Ramos (cell line): Measurements from ENCODE around the gene FALEC.

ENCODE experiments used
- in situ Hi-C: fragments of 300-500 bp; cut with MboI; formaldehyde crosslinking; loops from one replicate; pipeline ENCODE4 v1.14.3; 2022; ENCODE audit warnings: low sequenced_read_pairs; ENCODE audit not compliant: unreplicated experiment

Gene FALEC

DNA sequence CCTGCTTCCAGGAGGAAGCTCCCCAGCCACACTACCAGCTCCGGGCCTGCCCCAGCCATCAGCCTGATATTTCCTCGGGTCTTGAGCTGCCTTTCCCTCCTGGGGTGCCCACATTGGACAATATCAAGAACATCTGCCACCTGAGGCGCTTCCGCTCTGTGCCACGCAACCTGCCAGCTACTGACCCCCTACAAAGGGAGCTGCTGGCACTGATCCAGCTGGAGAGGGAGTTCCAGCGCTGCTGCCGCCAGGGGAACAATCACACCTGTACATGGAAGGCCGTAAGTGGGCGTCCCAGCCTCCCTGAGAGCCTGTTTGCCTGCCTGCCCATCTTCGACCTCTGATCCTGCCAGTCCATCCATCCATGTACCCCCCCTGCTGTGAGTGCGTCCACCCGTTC is 4.0 kb upstream of the FALEC start:
- in situ Hi-C loops = no loop called here

DNA sequence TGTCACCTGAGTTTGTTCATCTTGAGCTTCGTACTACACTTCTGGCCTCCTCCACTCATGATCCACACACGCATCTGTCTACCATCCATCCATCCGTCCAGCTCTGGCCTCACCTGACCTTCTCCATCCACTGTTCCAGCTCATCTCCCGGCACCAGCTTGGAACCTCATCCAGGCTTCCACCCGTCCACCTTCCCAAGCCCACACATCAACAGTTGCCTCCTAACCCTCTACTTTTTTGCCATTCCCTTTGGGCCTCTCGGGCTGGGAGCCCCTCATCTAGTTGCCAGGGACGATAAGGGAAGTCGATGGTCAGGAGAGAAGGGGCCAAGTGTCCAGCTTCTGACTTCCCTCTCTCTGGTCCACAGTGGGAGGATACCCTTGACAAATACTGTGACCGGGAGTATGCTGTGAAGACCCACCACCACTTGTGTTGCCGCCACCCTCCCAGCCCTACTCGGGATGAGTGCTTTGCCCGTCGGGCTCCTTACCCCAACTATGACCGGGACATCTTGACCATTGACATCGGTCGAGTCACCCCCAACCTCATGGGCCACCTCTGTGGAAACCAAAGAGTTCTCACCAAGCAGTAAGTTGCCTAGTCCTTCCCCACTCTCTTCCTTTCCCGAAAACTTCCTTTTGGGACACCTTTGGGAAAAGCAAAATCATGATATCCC is 3.4 kb upstream of the FALEC start:
- in situ Hi-C loops = no loop called here

DNA sequence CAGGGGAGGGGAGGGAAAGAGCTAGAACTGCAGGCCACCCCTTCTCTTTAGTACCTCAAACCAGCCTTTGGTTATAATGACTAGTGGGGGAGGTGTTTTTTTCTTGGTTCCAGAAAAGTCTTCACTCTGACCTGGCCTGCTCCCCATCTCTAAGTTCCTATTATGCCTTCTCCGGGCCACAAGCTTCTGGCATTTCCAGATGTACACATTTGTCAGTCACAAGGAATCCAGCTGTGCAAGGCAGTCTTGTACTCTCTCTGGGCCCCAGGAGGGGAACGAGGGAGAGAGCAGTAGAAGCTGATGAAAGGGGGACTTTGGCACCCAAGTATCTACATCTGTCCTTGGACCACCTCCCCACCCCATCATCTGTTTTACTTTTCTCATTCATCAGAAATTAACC is 2.7 kb upstream of the FALEC start:
- in situ Hi-C loops = no loop called here

DNA sequence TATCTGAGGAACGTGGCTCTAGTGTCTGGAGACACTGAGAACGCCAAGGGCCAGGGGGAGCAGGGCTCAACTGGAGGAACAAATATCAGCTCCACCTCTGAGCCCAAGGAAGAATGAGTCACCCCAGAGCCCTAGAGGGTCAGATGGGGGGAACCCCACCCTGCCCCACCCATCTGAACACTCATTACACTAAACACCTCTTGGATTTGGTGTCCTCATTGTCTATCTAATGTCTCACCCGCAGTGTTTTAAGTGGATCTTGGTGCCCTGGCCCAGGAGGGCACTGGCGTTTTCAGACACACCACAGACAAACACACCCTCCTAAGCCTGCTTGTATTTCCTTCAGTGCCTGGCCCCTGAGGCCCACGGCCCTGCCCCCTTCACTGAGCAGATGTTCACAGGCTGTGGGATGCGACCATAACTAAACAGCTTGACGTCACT is 2.2 kb upstream of the FALEC start:
- in situ Hi-C loops = no loop called here

DNA sequence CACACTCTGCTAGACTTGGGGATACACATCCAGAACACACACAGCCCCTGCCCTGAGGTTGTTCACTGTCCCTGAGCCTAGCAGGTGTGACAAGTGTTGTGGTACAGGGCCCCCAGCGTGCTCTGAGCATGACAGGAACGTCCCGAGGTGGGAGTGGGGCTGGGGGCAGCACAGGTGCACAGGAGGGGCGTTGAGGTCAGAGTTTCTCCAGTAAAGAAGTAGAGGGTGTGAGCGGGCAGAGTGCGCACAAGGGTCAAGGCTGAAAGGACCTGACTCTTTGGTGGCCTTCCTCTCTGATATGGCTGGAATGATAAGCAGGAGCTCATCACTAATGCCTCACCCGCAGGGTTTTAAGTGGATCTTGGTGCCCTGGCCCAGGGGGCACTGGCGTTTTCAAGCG is 1.3 kb upstream of the FALEC start:
- in situ Hi-C loops = no loop called here

DNA sequence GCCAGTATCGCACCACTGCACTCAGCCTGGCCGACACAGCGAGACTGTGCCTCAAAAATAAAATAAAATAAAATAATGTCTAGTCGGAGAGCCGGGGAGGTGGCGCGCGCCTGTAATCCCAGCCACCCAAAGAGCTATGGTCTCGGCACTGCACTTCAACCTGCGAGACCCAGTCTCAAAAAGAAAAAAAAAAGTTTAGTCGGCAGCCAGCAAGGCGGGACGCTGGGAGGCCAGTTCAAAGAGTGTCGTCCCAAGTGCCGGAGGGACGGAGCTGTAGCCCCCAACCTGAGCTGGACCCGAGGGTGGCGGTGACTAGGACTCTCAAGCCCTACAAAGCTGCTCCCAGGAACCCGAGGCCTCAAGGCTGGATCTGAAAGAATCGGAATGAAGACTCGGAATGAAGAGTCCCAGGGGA is 632 bp upstream of the FALEC start:
- in situ Hi-C loops = no loop called here

DNA sequence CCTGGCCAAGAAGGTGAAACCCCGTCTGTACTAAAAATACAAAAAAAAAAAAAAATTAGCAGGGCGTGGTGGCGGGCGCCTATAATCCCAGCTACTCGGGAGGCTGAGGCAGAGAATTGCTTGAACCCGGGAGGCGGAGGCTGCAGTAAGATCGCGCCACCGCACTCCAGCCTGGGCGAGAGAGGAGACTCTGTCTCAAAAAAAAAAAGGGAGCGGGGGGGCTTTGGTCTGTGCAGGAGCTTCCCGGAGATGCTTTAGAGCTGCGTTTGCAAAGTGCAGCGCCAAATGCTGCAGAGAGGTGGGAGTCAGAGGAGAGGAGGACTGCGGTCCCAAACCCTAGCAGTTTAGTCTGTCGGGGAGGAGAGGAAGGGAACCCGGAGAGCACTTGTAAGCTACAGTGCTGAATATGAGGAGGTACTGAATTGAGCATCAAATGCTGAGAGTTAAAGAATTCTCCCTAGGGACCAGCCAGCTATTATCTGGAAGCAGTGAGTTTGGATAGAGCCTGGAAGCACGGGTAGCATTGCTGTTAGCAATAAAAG is 569 bp downstream of the FALEC start:
- in situ Hi-C loops = no loop called here

DNA sequence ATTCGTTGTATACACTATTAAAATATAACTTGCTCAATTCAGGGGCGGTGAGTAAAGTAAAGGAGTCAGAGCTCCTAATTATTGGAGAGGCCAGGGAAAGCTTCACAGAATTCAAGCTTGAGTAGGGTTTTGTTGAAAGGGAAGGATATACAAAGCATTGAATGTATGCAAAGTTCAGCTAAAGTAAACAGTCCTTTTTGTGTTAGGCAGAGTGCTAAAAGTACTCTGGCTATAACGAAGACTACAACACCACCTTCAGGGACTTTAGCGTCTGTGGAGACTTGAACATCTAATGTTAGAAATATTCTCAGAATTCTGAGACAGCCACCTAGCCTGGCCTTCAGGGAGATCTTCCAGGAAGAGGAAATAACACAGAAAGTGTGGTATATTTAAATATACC is 1.1 kb downstream of the FALEC start:
- in situ Hi-C loops = no loop called here

DNA sequence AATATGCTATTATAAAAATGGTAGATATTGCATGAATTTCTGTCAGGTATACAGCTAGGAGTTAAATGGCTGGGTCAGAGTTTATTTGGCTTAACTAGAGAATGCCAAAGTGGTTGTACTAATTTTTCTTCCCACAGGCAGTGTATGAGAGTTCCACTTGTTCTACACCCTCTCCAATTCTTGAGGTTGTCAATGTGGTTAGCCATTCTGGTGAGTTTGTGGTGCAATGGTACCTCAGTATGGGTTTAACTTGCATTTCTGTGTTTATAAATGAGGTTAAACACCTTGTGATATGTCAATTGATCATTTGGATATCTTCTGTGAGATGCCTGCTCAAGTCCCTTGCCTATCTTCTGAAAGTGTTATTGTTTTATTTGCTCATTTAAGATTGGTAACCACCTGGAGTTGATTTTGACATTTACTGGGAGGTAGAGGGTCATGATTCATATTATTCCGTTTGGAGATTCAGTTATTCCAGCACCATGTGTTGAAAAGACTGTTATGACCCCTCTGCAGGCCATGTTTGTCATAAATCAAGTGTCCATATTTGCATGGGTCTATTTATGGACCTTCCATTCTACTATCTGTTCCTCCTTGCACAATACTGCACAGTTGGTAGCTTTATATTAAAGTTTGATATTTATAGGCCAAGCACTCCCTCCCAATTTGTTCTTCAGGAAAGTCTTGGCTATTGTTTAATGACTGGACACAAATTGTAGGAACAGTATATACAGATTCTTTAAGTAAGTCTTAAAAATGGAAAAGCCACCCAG is 5.8 kb downstream of the FALEC start:
- in situ Hi-C loops = no loop called here

DNA sequence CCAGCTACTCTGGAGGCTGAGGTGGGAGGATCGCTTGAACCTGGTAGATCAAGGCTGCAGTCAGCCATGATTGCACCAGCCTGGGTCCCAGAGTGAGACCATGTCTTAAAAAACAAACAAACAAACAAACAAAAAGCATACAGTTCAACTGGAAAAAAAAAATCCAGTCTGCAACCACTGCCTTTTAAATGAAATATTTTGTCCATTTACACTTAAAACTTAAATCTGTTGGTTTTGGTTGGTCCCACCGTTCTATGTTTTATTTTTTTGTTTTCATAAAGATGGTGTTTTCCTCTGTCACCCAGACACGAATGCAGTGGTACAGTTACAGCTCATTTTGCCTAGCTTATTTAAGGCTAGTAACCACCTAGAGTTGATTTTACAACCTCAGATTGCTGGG is 9.8 kb downstream of the FALEC start:
- in situ Hi-C loops = no loop called here

DNA sequence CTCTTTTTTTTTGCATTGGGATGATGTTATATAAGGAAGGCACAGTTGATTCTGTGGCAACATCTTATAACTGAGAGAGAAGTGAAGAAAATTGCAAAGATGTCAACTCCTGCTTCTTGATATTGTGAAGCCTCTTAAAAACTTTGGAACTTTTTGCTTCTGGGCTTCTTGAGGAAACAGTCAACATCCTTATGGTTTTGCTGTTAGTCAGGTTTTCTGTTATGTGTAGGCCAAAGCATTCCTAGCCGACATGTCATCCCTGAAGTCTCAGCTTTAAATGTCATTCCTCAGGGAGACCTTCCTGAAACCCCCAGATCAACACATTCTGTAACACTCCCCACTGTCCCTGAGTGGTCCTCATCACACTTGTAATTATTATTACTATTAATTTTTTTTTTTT is 12.6 kb downstream of the FALEC start:
- in situ Hi-C loops = no loop called here

DNA sequence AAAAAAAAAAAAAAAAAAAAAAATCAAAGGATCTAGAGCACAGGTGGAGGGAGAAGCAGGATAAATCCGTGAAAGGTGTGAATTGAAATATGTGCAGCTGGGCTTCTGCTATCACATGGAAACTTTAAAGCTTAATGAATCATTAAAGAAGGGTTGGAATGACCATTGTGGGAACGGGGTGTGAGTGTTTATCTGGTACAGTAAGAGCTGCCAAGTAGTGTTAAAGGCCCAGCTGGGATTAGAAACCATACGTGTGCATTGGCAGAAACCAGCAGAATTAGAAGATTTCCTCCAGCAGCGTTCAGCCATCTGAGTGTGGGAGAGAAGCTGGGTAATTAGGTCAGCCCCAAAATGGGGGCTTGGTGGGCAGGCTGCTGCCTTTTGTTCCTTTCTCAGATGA is 13.5 kb downstream of the FALEC start:
- in situ Hi-C loops = no loop called here

DNA sequence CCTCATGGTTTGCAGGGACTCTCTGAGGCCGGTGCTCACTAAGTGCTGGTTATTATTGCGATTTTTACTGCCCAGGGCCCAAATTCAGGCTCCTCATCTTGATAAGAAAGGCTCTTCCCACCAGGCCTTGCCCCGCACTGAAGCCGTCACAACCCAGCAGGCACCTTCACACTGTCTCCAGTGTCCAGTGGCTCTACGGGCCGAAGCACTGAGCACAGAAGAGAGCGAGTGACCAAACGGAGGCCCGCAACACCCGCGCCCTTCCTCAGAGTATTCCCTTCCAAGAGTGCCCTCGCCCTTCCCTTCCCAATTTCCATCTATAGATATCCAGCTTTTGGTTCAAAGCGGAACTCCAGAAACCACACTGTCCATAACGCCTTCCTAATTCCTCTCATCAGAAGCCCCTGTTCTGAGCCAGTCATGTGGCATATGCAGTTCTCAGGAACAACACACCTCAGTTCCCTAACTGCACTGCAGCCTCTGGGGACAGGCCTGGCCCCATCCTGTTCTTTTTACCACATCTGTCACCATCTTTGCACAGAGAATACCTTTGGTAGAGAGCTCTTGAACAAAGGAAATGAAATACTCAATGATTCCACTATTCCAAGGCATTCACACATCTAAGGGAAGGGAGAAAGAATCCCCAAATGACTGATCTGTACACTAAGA is 15.1 kb downstream of the FALEC start:
- in situ Hi-C loops = loop anchor here (5.0 kb wide), 1 partner anchor 68 kb away; no protein-coding TSS in a partner anchor

DNA sequence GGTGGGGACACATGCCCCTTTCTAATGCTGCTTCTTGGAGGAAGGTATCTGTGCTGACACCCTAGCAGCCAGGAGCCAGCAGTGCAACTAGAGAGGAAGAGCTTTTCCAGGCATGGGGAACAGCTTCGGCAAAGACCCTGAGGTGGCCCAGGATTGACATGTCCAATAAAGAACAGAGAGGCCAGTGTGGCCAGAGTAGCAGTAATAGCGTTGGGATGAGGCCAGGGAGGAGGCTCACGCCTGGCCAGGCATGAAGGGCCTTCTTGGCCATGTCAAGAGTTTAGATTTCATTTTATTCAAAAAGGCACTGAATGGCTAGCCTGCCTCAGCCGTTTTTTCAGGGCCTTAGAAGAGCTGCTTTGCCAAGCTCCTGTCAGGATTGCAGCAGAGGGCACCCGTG is 17.3 kb downstream of the FALEC start:
- in situ Hi-C loops = loop anchor here (5.0 kb wide), 1 partner anchor 71 kb away; no protein-coding TSS in a partner anchor

DNA sequence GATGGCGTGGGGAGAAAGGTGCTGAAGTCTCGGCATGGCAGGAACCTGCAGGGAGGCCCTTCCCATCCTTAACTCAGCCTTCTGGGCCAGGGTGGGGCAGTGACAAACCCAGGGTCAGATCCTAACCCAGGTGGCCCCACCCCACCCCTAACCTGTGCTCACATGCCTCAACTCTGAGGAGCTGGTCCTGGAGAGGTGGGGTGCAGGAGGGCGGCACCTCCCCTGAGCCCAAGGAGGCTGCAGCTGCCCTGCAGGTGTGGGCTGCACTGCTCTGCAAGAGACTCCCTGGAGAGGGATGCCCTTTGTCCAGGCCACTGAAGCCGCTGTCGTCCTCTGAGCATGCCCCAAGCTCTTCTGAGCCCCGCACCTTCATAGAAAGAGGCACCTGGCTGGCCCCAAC is 18.4 kb downstream of the FALEC start:
- in situ Hi-C loops = loop anchor here (5.0 kb wide), 1 partner anchor 72 kb away; no protein-coding TSS in a partner anchor

DNA sequence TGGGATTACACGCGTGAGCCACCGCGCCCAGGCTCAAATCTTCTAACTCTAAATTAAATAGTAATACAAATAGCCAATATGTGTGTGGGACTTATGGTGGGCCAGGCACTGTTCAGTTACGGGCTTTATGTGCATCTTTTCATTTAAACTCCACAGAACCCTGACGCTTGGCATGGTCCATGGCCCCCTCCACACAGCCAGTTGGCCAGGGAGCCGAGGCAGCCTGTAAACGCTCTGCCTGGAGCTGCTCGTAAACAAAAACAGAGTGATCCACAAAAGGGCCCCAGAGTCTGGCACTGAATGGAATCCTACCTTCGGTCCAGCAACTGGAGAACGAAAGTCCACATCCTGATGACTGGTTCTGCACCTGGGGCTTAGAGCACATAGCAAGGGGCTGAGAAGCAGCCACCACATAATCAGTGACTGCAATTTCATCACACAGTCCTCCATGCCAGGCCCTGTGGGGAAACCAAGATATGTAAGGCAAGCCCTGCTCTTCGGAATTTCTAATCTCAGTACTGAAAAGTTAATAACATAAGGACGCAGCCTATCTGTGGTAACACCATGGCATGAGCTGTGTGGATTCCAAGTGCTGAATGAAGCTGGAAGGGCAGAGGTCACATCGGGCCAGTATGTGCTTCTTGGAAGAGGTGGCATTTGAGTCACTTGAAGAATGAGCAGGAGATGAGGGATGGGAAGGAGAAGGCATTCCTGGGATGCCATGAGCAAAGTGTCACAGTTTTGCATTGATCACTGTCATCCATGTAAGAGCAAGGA is 20.1 kb downstream of the FALEC start:
- in situ Hi-C loops = no loop called here

DNA sequence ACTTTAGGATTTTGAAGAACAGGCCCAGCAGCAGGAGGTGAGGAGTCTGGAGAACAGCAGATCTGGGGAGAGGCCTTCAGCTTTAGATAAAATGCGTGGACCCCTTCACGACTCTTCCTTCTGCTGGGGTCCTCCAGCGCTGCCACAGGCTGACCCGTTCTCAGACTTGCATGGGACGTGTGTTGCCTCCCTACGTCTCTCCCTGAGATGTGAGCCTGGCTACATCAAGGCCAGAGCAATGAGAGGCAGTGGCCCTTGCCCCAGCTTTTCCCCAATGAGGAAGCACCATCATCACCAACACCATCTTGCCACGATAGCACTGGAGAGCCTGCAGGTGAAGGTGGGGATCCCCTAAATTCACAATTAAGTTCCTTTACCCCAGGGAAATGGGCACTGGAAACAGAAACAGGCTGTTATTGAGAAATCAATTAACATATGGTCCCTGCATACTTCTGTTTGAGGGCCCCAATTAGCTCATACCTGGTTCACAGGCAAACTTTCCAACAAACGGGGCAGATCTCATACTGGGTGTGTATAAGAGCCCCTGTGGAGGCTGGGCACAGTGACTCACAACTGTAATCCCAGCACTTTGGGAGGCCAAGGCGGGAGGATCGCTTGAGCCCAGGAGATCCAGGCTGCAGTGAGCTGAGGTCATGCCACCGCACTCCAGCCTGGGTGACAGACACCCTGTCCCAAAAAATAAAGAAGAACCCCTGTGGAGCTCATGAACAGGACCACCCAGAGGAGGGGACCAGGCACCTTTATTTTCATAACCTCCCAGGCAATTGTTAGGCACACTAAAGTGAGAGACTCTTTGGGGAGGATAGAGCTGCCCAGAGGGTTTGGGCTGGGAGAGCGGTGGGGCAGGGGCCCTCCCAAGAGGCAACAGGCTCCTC is 21.5 kb downstream of the FALEC start:
- in situ Hi-C loops = no loop called here

DNA sequence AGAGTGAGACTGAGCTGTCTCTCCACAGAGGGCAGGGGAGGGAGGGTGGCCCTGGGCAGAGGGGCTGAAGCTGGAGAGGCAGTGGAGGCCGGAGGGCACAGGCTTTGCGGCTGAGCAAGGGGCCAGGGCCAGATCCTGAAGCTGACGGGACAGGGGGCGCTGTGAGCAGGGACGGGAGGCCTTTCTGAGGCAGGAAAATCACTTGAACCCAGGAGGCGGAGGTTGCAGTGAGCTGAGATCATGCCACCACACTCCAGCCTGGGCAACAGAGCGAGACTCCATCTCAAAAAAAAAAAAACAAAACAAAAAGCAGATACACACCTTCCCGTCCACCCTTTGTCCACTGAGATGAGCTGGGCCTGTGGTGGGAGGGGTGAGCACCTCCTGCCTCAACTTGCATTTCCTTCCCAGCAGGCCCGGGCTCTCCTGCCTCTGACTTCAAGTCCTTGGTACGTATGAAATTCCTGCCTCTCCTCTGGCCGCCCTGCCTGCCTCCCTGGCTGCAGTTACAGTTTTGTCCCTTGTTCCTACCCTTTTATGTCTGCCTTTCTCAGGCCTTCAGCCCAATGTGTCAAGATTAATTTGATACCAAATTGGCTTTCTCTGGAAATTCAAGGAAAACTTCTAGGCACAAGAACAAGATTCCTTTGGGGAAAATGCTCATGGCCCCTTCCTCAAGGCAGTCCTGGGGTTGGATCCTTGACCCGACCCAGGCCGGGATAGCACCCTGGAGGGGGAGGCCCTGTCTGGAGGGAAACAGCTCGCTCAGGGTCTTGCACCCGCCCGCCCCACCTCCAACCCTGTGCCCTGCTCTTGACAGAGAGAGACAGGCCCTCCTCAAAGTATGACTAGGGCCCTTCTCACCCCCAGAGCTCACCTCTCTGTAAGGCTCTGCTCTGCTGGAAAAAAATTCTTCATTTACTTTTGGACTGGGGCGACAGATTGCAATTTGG is 22.5 kb downstream of the FALEC start:
- in situ Hi-C loops = no loop called here
